OCI-LY7 (cell line): Measurements from ENCODE around the gene ATXN3.

Experiments
- CTCF ChIP-seq: fragments of 200-600 bp; sonication (generic); conservative IDR thresholded peaks from 2 replicates; pipeline ENCODE4 v1.5.1; 2014; ENCODE audit warnings: mild to moderate bottlenecking, antibody characterized with exemption, low read length, moderate library complexity, mixed read lengths
- EZH2phosphoT487 ChIP-seq: fragments of 200-600 bp; sonication (generic); IDR thresholded peaks from 2 replicates; pipeline ENCODE4 v1.6.1; 2018; ENCODE audit warnings: low read depth, borderline replicate concordance, mild to moderate bottlenecking, mixed run types, antibody characterized with exemption, low read length, moderate library complexity, mixed read lengths

- TF ChIP-seq CTCF (no peak), EZH2phosphoT487 (no peak)
These were observed 14.9 kb upstream of the ATXN3 start for GRCh38 chr14:92121207-92121669.
